Measurements from ENCODE around the gene LEUTX.
"Not testable (repeated sequence)": the region's sequence is repeated elsewhere in the genome, so short reads cannot be mapped to it uniquely, and the experiment has no call there.

The LEUTX gene

GRCh38 chr19:39780894-39781293, 2.2 kb downstream of the LEUTX start:
- DNase-seq (ENCODE audit: low read depth in 2 of 2), result no peak

DNA sequence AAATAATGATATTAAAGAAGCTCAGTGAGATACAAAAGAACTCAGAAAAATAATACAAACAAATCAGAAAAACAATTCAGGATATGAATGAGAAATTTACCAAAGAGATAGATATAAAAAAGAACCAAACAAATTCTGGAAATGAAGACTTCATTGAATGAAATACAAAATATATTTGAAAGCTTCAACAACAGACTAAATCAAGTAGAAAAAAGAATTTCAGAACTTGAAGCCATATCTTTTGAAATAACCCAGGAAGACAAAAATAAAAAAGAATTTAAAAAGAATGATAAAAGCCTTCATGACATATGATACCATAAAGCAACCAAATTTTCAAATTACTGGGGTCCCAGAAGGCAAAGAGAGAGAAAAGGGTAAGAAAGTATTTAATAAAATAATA, 9.6 kb downstream of the LEUTX start:
- no peak for DNase-seq (ENCODE audit: low read depth in 2 of 2)

- peak; percentile 40 to 46 for DNase-seq (ENCODE audit: low read depth in 2 of 2)
Measured at GRCh38 chr19:39792999-39793546, 14.4 kb downstream of the LEUTX start.

DNA sequence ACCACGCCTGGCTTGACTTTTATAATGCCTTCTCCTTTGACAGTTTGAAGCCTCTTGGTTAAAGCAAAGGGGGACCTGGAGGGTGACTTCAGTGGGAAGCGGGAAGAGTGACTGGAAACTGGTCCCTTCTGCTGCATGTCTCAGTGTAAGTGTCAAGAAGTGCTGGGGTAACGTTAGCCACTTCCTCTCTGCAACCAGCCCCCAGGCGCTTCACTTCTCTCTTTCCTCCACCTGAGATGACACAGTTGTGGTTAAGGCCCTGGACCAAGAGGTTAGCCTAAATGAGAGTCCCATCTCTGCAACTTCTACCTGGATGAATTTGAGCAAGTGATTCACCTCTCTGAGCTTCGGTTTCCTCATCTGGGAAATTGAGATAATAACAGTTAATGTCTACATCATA, 16.3 kb downstream of the LEUTX start:
- DNase-seq (ENCODE audit: low read depth in 2 of 2), result no peak

GRCh38 chr19:39796000-39796498, 17.4 kb downstream of the LEUTX start:
- no peak for DNase-seq (ENCODE audit: low read depth in 2 of 2)

DNA sequence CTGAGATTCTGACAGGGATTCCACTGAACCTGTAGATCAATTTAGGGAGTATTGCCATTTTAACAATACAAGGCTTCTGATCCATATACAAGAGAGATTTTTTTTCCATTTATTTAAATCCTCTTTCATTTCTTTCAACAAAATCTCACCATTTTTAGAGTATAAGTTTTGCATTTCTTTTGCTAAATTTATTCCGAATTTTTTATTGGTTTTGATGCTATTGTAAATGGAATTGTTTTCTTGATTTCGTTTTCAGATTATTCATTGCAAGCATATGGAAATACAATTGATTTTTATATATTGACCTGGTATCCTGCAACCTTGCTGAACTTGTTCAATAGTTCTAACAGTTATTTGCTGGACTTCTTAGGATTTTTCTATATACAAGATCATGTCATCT, 18.4 kb downstream of the LEUTX start:
- DNase-seq (ENCODE audit: low read depth in 2 of 2), result no peak

GRCh38 chr19:39802958-39803357, 24.3 kb downstream of the LEUTX start:
- no peak for DNase-seq (ENCODE audit: low read depth in 2 of 2)

- no peak for DNase-seq (ENCODE audit: low read depth in 2 of 2)
Measured at GRCh38 chr19:39805104-39805503, 26.4 kb downstream of the LEUTX start.

GRCh38 chr19:39807846-39808364, 29.3 kb downstream of the LEUTX start:
- DNase-seq (ENCODE audit: low read depth in 2 of 2), result no peak

DNA sequence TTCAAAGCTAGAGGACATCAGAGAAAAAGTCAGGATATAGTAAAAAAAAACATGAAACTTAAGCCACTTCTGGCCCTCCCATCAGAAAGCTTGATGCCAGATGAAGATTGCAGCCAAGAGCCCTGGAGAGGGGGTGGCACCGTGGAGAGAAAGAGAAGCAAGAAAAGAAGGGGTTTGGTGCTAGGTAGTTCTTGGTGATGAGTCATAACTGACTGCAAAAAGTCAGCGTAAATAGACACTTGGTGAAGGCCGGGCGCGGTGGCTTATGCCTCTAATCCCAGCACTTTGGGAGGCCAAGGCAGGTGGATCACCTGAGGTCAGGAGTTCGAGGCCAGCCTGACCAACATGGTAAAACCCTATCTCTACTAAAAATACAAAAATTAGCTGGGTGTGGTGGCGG, 30.0 kb downstream of the LEUTX start:
- DNase-seq (ENCODE audit: low read depth in 2 of 2), result not testable (repeated sequence)

DNA sequence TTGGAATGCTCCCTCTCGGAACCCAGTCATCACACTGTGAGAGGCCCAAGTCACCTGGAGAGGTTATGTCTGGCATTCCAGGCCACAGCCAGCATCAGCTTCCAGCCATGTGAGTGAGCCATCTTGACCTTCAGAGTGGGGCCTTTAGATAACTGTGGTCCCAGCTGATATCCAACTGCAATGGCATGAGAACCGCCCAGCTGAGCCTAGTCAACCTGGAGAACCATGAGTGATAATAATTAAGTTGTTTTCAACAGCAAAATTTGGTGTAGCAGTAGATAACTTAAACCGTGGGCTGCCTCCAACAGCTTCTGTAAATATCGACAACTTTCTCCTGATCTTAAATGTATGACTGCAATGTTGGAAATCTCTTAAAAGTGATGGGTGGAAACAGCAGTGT, 30.7 kb downstream of the LEUTX start:
- DNase-seq (ENCODE audit: low read depth in 2 of 2), result no peak

- DNase-seq (ENCODE audit: low read depth in 2 of 2), result no peak
Measured at GRCh38 chr19:39810424-39810823, 31.8 kb downstream of the LEUTX start.

DNA sequence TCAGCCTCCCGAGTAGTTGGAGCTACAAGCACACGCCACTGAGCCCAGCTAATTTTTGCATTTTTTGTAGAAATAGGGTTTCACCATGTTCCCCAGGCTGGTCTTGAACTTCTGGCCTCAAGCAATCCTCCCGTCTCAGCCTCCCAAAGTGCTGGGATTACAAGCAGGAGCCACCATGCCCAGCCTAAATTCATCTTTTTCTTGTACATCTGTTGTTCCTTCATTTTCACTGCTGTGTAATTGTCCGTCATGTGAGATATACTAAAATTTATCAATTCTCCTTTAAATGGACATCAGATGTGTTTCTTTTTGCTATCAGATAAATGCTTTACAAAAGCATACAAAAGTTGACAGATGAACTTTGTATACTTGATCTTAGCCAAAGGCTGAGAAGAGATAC, 32.4 kb downstream of the LEUTX start:
- no peak for DNase-seq (ENCODE audit: low read depth in 2 of 2)

DNA sequence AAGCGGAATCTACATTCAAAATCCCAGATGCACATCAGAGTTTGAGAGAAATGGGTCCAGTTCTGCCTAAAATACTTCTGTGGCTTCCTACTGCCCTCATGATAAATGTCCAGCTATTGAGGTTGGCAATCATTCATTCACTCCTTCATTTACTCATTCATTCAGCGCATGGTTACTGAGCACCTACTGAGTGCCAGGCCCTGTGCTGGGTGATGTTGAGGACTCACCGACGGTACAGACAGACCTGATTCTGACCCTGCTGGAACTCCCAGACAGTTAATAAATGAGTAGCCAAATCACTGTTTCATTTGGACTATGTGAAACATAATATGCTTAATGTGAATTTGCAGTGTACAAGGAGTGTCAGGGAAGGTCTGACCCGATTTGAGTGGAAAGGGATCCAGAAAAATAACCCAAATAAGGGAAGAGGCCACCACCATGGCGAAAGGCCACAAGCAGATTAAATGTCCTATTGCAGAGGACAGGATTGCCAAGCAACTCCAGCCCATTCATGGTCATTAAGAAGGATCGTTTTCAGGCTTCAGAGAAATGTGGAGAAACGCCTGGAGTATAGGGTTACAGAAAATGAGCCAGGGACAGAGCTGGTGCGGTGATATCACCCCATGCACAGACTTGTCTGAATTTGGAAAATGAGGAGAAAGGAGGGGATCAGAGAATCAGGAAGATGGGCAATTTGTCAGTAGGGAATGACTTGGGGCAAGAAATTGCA, 34.8 kb downstream of the LEUTX start:
- DNase-seq (ENCODE audit: low read depth in 2 of 2), result no peak

DNA sequence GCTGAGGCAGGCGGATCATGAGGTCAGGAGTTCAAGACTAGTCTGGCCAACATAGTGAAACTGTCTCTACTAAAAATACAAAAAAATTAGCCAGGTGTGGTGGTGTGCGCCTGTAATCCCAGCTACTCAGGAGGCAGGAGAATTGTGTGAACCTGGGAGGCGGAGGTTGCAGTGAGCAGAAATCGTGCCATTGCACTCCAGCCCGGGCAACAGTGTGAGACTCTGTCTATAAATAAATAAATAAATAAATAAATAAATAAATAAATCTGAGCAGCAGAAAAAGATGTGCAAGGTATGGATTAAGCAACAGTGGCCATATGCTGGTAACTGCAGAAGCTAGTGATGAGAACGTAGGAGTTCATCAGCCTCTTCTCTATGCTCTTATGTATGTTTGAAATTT, 35.5 kb downstream of the LEUTX start:
- DNase-seq (ENCODE audit: low read depth in 2 of 2), result not testable (repeated sequence)

DNA sequence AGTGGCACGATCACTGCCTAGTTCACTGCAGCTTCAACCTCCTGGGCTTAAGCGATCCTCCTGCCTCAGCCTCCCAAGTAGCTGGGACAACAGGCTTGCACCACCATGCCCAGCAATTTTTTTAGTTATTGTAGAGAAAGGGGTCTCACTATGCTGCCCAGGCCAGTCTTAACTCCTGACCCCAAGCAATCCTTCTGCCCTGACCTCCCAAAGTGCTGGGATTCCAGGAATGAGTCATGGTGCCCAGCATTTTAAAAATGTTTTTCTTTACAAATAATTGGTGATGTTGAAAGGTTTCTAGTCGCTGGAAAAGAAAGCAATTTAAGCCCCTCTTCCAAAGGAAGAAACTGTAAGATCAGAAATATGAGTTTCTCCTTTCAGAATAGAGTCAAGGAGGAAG, 35.9 kb downstream of the LEUTX start:
- no peak for DNase-seq (ENCODE audit: low read depth in 2 of 2)

GRCh38 chr19:39816287-39817048, 37.8 kb downstream of the LEUTX start:
- no peak for DNase-seq (ENCODE audit: low read depth in 2 of 2)

GRCh38 chr19:39817888-39818561, 39.4 kb downstream of the LEUTX start:
- DNase-seq (ENCODE audit: low read depth in 2 of 2), result no peak

- DNase-seq (ENCODE audit: low read depth in 2 of 2), result no peak
Measured at GRCh38 chr19:39818626-39819097, 40.0 kb downstream of the LEUTX start.

DNA sequence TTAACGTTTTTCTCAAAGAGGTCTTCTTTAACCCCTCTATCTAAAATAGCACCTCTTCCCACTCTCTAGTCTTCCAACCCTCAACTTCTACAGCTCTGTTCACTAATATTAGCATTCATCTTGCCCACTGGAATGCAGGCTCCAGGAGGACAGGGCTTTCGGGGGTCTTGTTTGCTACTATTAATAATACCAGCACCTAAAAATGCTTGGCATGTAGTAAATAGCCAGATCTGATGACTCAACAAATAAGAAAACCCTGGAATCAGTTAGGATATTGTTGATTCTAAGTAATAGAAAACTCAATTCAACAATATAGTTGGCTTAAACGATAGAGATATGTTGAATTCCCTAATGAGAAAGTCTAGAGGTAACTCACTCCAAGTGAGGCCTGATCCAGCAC, 41.1 kb downstream of the LEUTX start:
- no peak for DNase-seq (ENCODE audit: low read depth in 2 of 2)

GRCh38 chr19:39820696-39821095, 42.0 kb downstream of the LEUTX start:
- DNase-seq (ENCODE audit: low read depth in 2 of 2), result no peak

DNA sequence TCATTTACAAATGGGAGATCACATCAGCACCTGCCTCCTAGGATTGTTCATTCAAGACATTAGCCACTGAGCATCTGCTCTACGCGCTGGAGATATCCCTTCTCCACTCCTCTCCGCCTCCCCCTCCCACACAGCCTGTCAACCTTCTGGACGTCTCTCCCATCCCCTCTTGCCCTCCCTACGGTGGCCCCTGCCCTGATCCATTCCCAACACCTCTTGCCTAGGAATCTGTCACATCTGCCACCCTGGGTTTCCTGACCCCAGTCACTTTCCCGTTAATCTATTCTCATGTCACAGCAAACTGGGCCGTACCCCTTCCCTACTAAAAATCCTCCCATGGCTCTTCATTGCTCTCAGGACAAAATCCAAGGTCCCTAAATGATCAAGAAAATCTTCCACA, 45.0 kb downstream of the LEUTX start:
- no peak for DNase-seq (ENCODE audit: low read depth in 2 of 2)
